ENCODE results near the gene KSR1. TPM values are rescaled to one million over a fixed set of nuclear protein-coding genes. Genes with fewer than 3 reads are reported as not detected.

The KSR1 gene
- total RNA-seq, 1 donor = 15.5 TPM

GRCh38 chr17:27553019-27553511 is 96.8 kb downstream of the KSR1 start:
- no peak overlapping the region for H3K4me3 ChIP-seq (ENCODE audit: low read depth, low read length)
- no peak for TF ChIP-seq CTCF (IDR thresholded peaks at IDR 0.05; ENCODE audit: insufficient read depth, low read depth, low read length)
- no peak for DNase-seq (ENCODE audit: low read depth)

- H3K4me3 ChIP-seq (ENCODE audit: low read depth, low read length) = no peak overlapping the region
- DNase-seq (ENCODE audit: low read depth) = no peak
- no peak for TF ChIP-seq CTCF (IDR thresholded peaks at IDR 0.05; ENCODE audit: insufficient read depth, low read depth, low read length)
Measured at GRCh38 chr17:27554152-27554551, 97.9 kb downstream of the KSR1 start.

GRCh38 chr17:27554911-27555310 is 98.7 kb downstream of the KSR1 start:
- no peak for DNase-seq (ENCODE audit: low read depth)
- no peak for TF ChIP-seq CTCF (IDR thresholded peaks at IDR 0.05; ENCODE audit: insufficient read depth, low read depth, low read length)
- no peak overlapping the region for H3K4me3 ChIP-seq (ENCODE audit: low read depth, low read length)

- no peak for TF ChIP-seq CTCF (IDR thresholded peaks at IDR 0.05; ENCODE audit: insufficient read depth, low read depth, low read length)
- no peak for DNase-seq (ENCODE audit: low read depth)
- no peak overlapping the region for H3K4me3 ChIP-seq (ENCODE audit: low read depth, low read length)
Measured at GRCh38 chr17:27555339-27555738, 99.1 kb downstream of the KSR1 start.

- DNase-seq (ENCODE audit: low read depth) = no peak
- no peak overlapping the region for H3K4me3 ChIP-seq (ENCODE audit: low read depth, low read length)
- no peak for TF ChIP-seq CTCF (IDR thresholded peaks at IDR 0.05; ENCODE audit: insufficient read depth, low read depth, low read length)
Measured at GRCh38 chr17:27558341-27558740, 102.1 kb downstream of the KSR1 start.

- DNase-seq (ENCODE audit: low read depth) = peak; percentile 52
- no peak for TF ChIP-seq CTCF (IDR thresholded peaks at IDR 0.05; ENCODE audit: insufficient read depth, low read depth, low read length)
- no peak overlapping the region for H3K4me3 ChIP-seq (ENCODE audit: low read depth, low read length)
Measured at GRCh38 chr17:27558842-27559505, 102.7 kb downstream of the KSR1 start.

Measured in fibroblast of villous mesenchyme (primary cell).